Stimulated activated CD4-positive, alpha-beta T cell treated with anti-CD3 and anti-CD28 coated beads, Interleukin-12 subunit alpha, Interleukin-12 subunit beta, amount 100 ng/mL, for 24 hours (primary cell): ENCODE data around the gene FAM111A.

ENCODE experiments used
- DNase-seq, 2 experiments: peaks; one replicate each; pipeline ENCODE4 v3.0.0-alpha.2; 2020; ENCODE audit warnings: low read depth in 2 of 2

FAM111A gene

DNA sequence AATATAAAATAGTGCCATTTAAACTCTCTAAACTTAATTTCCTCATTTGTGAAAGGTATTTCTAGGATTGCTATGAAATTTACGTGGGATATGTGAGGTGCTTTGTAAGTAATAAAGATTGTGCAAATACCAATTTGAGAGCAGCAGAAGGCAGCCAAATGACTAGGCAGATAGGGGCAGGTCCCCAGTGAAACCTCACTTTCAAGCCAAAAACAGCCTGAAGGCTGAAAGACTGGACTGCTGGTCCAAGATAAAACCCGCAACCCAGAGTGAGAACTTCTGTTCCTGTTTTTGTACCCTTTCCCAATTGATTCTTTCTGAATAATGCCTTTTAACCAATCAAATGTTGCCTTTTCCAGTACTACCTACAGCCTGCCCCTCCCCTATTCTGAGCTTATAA lies 36.5 kb downstream of the FAM111A start:
- DNase-seq: no peak

GRCh38 chr11:59180168-59180776 lies 37.6 kb downstream of the FAM111A start:
- DNase-seq: no peak

DNA sequence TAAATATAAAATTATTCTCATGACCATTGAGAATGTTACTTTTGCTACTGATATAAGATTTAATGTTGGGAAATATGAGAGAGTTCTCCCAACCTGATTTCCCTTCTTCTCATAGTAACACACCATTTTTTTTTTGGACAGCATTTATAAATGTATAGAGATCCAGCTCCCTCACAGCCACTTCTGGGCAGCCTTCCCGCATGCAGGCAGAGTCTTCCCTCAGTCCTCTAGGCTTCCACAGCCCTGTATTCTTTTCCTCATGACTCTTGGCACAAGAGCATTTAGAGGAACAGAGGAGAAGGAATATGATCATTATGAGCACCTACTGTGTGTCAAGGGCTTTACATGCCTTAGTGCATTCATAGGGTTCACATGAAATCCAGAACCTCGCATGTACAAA lies 38.3 kb downstream of the FAM111A start:
- no peak for DNase-seq

GRCh38 chr11:59181746-59182456 lies 39.2 kb downstream of the FAM111A start:
- DNase-seq: no peak

- DNase-seq: no peak
Observed at GRCh38 chr11:59182457-59183151, 39.9 kb downstream of the FAM111A start.

GRCh38 chr11:59183771-59184170 lies 41.1 kb downstream of the FAM111A start:
- no peak for DNase-seq

- DNase-seq: no peak
Observed at GRCh38 chr11:59184691-59185339, 42.2 kb downstream of the FAM111A start.

GRCh38 chr11:59185386-59185945 lies 42.8 kb downstream of the FAM111A start:
- DNase-seq: no peak

DNA sequence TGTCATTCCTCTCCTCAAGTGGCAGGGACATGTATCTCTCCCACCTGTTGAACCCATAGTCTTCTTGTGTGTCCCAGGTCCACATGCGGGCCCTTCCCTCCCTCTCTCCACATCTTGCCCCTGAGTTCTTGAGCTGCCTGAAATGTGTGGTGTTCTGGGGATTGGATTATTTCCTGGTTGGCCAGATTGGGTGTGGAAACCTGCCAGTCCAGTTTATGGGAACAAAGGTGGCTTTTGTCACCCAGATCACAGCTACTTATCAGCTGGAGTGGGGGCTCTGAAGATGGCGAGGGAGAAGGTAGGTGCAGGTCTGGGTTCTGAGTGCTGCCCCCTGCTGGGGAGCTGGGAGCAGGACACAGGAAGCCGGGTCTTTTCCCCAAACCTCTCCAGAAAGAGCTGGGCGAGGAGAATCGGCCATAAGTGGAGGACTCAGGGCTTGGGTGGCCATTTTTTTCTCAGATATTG lies 43.5 kb downstream of the FAM111A start:
- DNase-seq: peak in 1 of 2 experiments; percentile 43

GRCh38 chr11:59187035-59187434 lies 44.4 kb downstream of the FAM111A start:
- DNase-seq: no peak

- DNase-seq: no peak
Observed at GRCh38 chr11:59187587-59187986, 44.9 kb downstream of the FAM111A start.

DNA sequence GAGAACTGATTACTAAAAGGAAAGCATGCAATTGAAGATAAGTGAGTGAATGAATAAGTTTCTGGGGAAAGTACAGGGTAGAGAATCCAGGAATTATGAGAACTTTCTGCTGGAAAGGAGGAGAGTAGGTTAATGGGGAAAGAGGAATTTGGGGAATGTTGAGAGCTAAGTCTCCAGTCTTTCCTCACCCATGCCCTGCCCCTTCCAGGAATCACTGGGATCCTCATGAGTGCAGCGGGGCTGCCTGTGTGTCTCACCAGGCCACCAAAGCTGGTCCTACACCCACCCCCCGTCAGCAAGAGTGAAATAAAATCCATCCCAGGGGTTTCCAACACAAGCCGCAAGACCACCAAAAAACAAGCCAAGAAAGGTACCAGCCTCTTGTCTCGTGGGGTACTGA lies 46.3 kb downstream of the FAM111A start:
- DNase-seq: no peak

- DNase-seq: no peak
Observed at GRCh38 chr11:59189986-59190385, 47.3 kb downstream of the FAM111A start.

DNA sequence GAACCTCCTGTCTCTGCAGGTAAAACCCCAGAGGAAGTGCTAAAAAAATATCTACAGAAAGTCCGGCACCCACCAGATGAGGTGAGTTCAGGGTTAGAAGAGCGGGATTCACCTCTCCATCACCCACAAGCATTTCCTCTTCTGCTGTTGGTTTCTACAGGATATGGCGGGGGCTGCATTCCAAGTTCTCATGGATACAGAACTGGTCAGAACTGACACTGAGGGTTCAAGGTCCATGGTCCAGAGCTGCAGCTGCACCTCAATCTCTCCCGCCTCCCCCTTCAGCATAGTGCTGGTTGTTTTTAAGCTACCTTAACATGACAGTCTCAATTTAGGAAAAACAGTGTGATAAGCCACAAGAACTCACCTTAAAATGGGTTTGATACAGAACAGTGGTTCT lies 48.4 kb downstream of the FAM111A start:
- DNase-seq: no peak

DNA sequence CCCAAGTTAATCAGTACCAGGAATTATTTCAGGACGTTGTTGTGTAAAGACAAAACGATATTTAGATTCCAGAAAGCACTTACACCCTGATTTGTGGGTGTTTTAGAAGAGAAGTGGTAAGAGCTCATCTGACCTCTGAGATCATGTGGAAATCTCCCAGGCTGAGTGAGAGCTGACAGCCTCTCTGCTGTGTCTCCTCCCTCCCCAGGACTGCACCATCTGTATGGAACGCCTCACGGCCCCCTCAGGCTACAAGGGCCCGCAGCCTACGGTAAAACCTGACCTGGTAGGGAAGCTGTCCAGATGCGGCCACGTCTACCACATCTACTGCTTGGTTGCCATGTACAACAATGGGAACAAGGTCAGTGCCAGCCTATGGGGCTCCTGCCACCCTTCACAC lies 49.2 kb downstream of the FAM111A start:
- DNase-seq: no peak

DNA sequence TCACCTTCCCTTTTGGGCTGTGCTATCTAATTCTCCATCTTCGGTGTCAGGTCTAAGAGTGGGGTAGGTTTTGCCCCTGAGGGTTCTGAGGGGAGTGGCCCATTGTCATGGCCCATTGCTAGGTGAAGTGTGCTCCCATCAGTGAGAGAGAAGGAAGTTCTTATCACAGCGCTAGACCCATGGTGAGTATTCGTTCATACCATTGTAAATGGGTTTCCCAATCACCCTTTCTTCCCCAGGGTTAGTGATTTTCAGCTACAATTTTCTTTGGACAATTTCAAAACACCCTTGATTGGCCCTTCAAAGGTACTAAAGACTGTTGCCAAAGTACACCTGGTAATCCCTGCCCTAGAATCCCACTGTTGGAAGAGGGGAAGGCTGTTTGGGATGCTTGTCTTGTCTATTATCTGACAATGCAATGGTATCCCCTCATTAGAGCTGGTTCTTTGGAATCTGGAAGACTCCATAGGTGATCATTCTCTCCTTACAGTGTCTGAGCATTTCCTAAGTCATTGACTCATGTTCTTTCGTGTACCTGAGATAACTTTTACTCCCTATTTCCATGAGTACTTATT lies 49.9 kb downstream of the FAM111A start:
- DNase-seq: no peak

GRCh38 chr11:59193587-59194130 lies 51.0 kb downstream of the FAM111A start:
- DNase-seq: no peak

GRCh38 chr11:59195586-59195985 lies 52.9 kb downstream of the FAM111A start:
- no peak for DNase-seq

DNA sequence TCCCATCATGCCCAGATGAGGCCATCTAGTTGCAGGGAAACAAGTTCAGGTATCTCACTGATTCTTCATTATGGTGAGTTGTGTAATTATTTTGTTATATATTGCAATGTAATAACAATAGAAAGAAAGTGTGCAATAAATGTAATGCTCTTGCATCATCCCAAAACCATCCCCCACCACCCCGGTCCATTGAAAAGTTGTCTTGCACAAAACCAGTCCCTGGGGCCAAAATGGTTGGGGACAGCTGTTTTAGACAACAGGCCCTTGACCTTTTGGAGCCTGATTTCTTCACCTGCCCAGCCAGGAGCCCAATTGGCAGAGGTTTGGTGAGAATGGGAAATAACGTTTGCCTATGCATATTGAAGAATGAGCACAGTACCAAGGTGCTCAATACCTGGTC lies 54.1 kb downstream of the FAM111A start:
- no peak for DNase-seq

- DNase-seq: no peak
Observed at GRCh38 chr11:59197991-59198390, 55.3 kb downstream of the FAM111A start.

DNA sequence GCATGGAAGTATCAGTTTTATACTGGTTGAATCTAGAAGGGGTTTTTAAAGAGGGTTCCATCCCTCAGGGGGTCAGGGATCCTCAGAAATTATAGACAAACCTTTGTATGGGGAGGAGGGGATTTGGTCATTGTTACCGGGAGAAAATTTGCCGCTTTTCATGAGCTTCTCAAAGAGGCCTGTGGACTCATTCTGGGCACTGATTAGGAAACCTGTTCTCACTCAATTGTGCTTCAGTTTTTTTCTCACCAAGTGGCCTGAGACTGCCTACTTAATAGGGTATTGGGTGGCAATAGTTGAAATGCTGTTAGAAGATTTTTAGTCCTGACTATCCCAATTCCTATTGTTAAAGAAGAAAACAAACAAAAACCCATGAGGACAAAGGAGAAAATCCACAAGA lies 56.1 kb downstream of the FAM111A start:
- DNase-seq: no peak
